ENCODE results near the gene UBE2E1. TPM values are rescaled to one million over a fixed set of nuclear protein-coding genes. Genes with fewer than 3 reads are reported as not detected.

Gene UBE2E1
- total and polyA plus RNA-seq, 2 experiments from 2014 or later, result 9.0 to 65.3 TPM

- Histone ChIP-seq H3K36me3 (ENCODE audit: low read depth) (no peaks in the 10 kb centered on the region), H3K9ac (no peak overlapping the region), H4K20me1 (ENCODE audit: insufficient read depth) (no peaks in the 10 kb centered on the region), H3F3A (ENCODE audit: insufficient read depth) (peaks cover 22% of the 10 kb centered on the region; the same call in 1 of the 2 replicates), H3K27ac (no peak overlapping the region), H3K79me2 (ENCODE audit: insufficient read depth) (no peaks in the 10 kb centered on the region), H3K9me3 (ENCODE audit: low read depth) (no peaks in the 10 kb centered on the region), H3K4me1 (ENCODE audit: insufficient read depth) (peaks cover 7% of the 10 kb centered on the region), H3K4me3 (no peak overlapping the region), H3K27me3 (replicated peaks; ENCODE audit: insufficient read depth) (no peaks in the 10 kb centered on the region), H3K9me2 (ENCODE audit: insufficient read depth) (no peaks in the 10 kb centered on the region), H3K4me2 (ENCODE audit: unreplicated experiment) (no peak overlapping the region), H2AFZ (no peak overlapping the region)
- no peak for DNase-seq
- in situ Hi-C loops (cut with MboI), result no loop called here
- WGBS, 2 experiments (ENCODE audit: low coverage in 1 of 2, low lambda C conversion rate in 2 of 2, missing lambda C conversion rate in 2 of 2), result 64 to 68% methylated on average over 3 of the region's 3 CpGs
- TF ChIP-seq EZH2phosphoT487 (IDR thresholded peaks at IDR 0.05; ENCODE audit: insufficient read depth, low read depth), result no peak
- TF ChIP-seq EZH2 (IDR thresholded peaks at IDR 0.05; ENCODE audit: insufficient read depth, poor library complexity, severe bottlenecking), result no peak
These were observed 121.0 kb downstream of the UBE2E1 start for GRCh38 chr3:23926736-23927135.

- no peak overlapping the region for H2AFZ ChIP-seq
- no peaks in the 10 kb centered on the region for H3K27me3 ChIP-seq (replicated peaks; ENCODE audit: insufficient read depth)
- H3K4me1 ChIP-seq (ENCODE audit: insufficient read depth), result peaks cover 7% of the 10 kb centered on the region
- no peaks in the 10 kb centered on the region for H4K20me1 ChIP-seq (ENCODE audit: insufficient read depth)
- DNase-seq, result no peak
- H3K4me2 ChIP-seq (ENCODE audit: unreplicated experiment), result no peak overlapping the region
- H3K27ac ChIP-seq, result no peak overlapping the region
- H3K36me3 ChIP-seq (ENCODE audit: low read depth), result no peaks in the 10 kb centered on the region
- WGBS, 2 experiments (ENCODE audit: low coverage in 1 of 2, low lambda C conversion rate in 2 of 2, missing lambda C conversion rate in 2 of 2), result 90 to 96% methylated on average over 8 of the region's 8 CpGs
- no peaks in the 10 kb centered on the region for H3K79me2 ChIP-seq (ENCODE audit: insufficient read depth)
- no peaks in the 10 kb centered on the region for H3K9me2 ChIP-seq (ENCODE audit: insufficient read depth)
- H3K9ac ChIP-seq, result no peak overlapping the region
- in situ Hi-C loops (cut with MboI), result no loop called here
- no peak overlapping the region for H3K4me3 ChIP-seq
- no peaks in the 10 kb centered on the region for H3K9me3 ChIP-seq (ENCODE audit: low read depth)
- H3F3A ChIP-seq (ENCODE audit: insufficient read depth), result 0 out of 2 replicates have a peak, but pooled peaks cover 11% of the 10 kb centered on the region
- TF ChIP-seq EZH2 (IDR thresholded peaks at IDR 0.05; ENCODE audit: insufficient read depth, poor library complexity, severe bottlenecking) (no peak), EZH2phosphoT487 (IDR thresholded peaks at IDR 0.05; ENCODE audit: insufficient read depth, low read depth) (no peak)
These were observed 122.8 kb downstream of the UBE2E1 start for GRCh38 chr3:23928524-23928923.

- Histone ChIP-seq H3K36me3 (ENCODE audit: low read depth) (no peaks in the 10 kb centered on the region), H3K79me2 (ENCODE audit: insufficient read depth) (no peaks in the 10 kb centered on the region), H3K9ac (no peak overlapping the region), H2AFZ (no peak overlapping the region), H3K27me3 (replicated peaks; ENCODE audit: insufficient read depth) (no peaks in the 10 kb centered on the region), H3K4me1 (ENCODE audit: insufficient read depth) (peaks cover 7% of the 10 kb centered on the region), H3K9me2 (ENCODE audit: insufficient read depth) (no peaks in the 10 kb centered on the region), H3K27ac (no peak overlapping the region), H3K9me3 (ENCODE audit: low read depth) (no peaks in the 10 kb centered on the region), H3K4me2 (ENCODE audit: unreplicated experiment) (no peak overlapping the region), H3F3A (ENCODE audit: insufficient read depth) (0 out of 2 replicates have a peak, but pooled peaks cover 5% of the 10 kb centered on the region), H3K4me3 (no peak overlapping the region), H4K20me1 (ENCODE audit: insufficient read depth) (no peaks in the 10 kb centered on the region)
- 80% methylated on average over 3 of the region's 3 CpGs for WGBS, 2 experiments (ENCODE audit: low coverage in 1 of 2, low lambda C conversion rate in 2 of 2, missing lambda C conversion rate in 2 of 2)
- in situ Hi-C loops (cut with MboI), result no loop called here
- no peak for TF ChIP-seq EZH2phosphoT487 (IDR thresholded peaks at IDR 0.05; ENCODE audit: insufficient read depth, low read depth)
- TF ChIP-seq EZH2 (IDR thresholded peaks at IDR 0.05; ENCODE audit: insufficient read depth, poor library complexity, severe bottlenecking), result no peak
- no peak for DNase-seq
These were observed 125.8 kb downstream of the UBE2E1 start for GRCh38 chr3:23931597-23931996.

GRCh38 chr3:23932571-23932970 lies 126.8 kb downstream of the UBE2E1 start:
- WGBS, 2 experiments (ENCODE audit: low coverage in 1 of 2, low lambda C conversion rate in 2 of 2, missing lambda C conversion rate in 2 of 2), result 94 to 98% methylated on average over 4 of the region's 4 CpGs
- TF ChIP-seq EZH2phosphoT487 (IDR thresholded peaks at IDR 0.05; ENCODE audit: insufficient read depth, low read depth), result no peak
- no peak for TF ChIP-seq EZH2 (IDR thresholded peaks at IDR 0.05; ENCODE audit: insufficient read depth, poor library complexity, severe bottlenecking)

GRCh38 chr3:23934253-23934652 lies 128.5 kb downstream of the UBE2E1 start:
- DNase-seq, result no peak
- H3K79me2 ChIP-seq (ENCODE audit: insufficient read depth), result no peaks in the 10 kb centered on the region
- no peak overlapping the region for H3K4me3 ChIP-seq
- H3K9me2 ChIP-seq (ENCODE audit: insufficient read depth), result no peaks in the 10 kb centered on the region
- in situ Hi-C loops (cut with MboI), result no loop called here
- H3K27ac ChIP-seq, result no peak overlapping the region
- H3K9ac ChIP-seq, result no peak overlapping the region
- no peaks in the 10 kb centered on the region for H3K9me3 ChIP-seq (ENCODE audit: low read depth)
- no peak overlapping the region for H2AFZ ChIP-seq
- no peak overlapping the region for H3K4me2 ChIP-seq (ENCODE audit: unreplicated experiment)
- no peaks in the 10 kb centered on the region for H3K36me3 ChIP-seq (ENCODE audit: low read depth)
- H3K27me3 ChIP-seq (replicated peaks; ENCODE audit: insufficient read depth), result no peaks in the 10 kb centered on the region
- H3F3A ChIP-seq (ENCODE audit: insufficient read depth), result no peaks in the 10 kb centered on the region
- H4K20me1 ChIP-seq (ENCODE audit: insufficient read depth), result no peaks in the 10 kb centered on the region
- 43 to 46% methylated on average over 4 of the region's 4 CpGs for WGBS, 2 experiments (ENCODE audit: low coverage in 1 of 2, low lambda C conversion rate in 2 of 2, missing lambda C conversion rate in 2 of 2)
- no peaks in the 10 kb centered on the region for H3K4me1 ChIP-seq (ENCODE audit: insufficient read depth)
- TF ChIP-seq EZH2phosphoT487 (IDR thresholded peaks at IDR 0.05; ENCODE audit: insufficient read depth, low read depth) (no peak), EZH2 (IDR thresholded peaks at IDR 0.05; ENCODE audit: insufficient read depth, poor library complexity, severe bottlenecking) (no peak)

More at GRCh38 chr3:23932571-23932970, 126.8 kb downstream of the UBE2E1 start:
- Histone ChIP-seq H3K9me3 (ENCODE audit: low read depth) (no peaks in the 10 kb centered on the region), H3K27ac (no peak overlapping the region), H4K20me1 (ENCODE audit: insufficient read depth) (no peaks in the 10 kb centered on the region), H3F3A (ENCODE audit: insufficient read depth) (0 out of 2 replicates have a peak, but pooled peaks cover 2% of the 10 kb centered on the region), H3K4me1 (ENCODE audit: insufficient read depth) (peaks cover 1% of the 10 kb centered on the region; the same call in 1 of the 2 replicates), H3K9ac (no peak overlapping the region), H3K4me2 (ENCODE audit: unreplicated experiment) (no peak overlapping the region), H3K36me3 (ENCODE audit: low read depth) (no peaks in the 10 kb centered on the region), H3K4me3 (no peak overlapping the region), H3K9me2 (ENCODE audit: insufficient read depth) (no peaks in the 10 kb centered on the region), H3K79me2 (ENCODE audit: insufficient read depth) (no peaks in the 10 kb centered on the region), H2AFZ (no peak overlapping the region), H3K27me3 (replicated peaks; ENCODE audit: insufficient read depth) (no peaks in the 10 kb centered on the region)
- DNase-seq, result no peak
- in situ Hi-C loops (cut with MboI), result no loop called here

Measured in GM23248 (cell line).